Activated naive CD8-positive, alpha-beta T cell treated with anti-CD3 and anti-CD28 coated beads for 36 hours (primary cell): ENCODE measurements around the gene BOLA3. TPM values are rescaled to one million over a fixed set of nuclear protein-coding genes. Genes with fewer than 3 reads are reported as not detected.
"Not testable (repeated sequence)": the region's sequence is repeated elsewhere in the genome, so short reads cannot be mapped to it uniquely, and the experiment has no call there.

Experiments
- DNase-seq: peaks from one replicate; pipeline ENCODE4 v3.0.0; 2021
- H3K27ac Mint-ChIP-seq: one replicate; pipeline ENCODE4 v1.8.0; 2022; ENCODE audit warnings: mild to moderate bottlenecking, moderate library complexity, mixed read lengths
- H3K27me3 Mint-ChIP-seq: one replicate; pipeline ENCODE4 v1.8.0; 2022; ENCODE audit warnings: mild to moderate bottlenecking, mixed read lengths
- H3K36me3 Mint-ChIP-seq: one replicate; pipeline ENCODE4 v1.8.0; 2021; ENCODE audit warnings: mild to moderate bottlenecking, mixed read lengths
- H3K4me1 Mint-ChIP-seq: one replicate; pipeline ENCODE4 v1.8.0; 2021; ENCODE audit warnings: mixed read lengths
- H3K4me3 Mint-ChIP-seq: one replicate; pipeline ENCODE4 v1.8.0; 2022; ENCODE audit warnings: mild to moderate bottlenecking, moderate library complexity, mixed read lengths
- H3K9me3 Mint-ChIP-seq: one replicate; pipeline ENCODE4 v1.8.0; 2022; ENCODE audit warnings: mixed read lengths
- total RNA-seq, 2 experiments: library from RNA; stranded (reverse); gene quantifications; one replicate each; pipeline ENCODE4 v1.2.3, GENCODE V29; 2021

BOLA3 gene
- total RNA-seq, 2 experiments from 2014 or later = 148 to 154 TPM

GRCh38 chr2:74130211-74130995 lies 17.3 kb downstream of the BOLA3 start:
- H3K4me3 Mint-ChIP-seq = no peak overlapping the region
- no peaks in the 10 kb centered on the region for H3K9me3 Mint-ChIP-seq
- peaks cover 29% of the 10 kb centered on the region for H3K27me3 Mint-ChIP-seq

DNA sequence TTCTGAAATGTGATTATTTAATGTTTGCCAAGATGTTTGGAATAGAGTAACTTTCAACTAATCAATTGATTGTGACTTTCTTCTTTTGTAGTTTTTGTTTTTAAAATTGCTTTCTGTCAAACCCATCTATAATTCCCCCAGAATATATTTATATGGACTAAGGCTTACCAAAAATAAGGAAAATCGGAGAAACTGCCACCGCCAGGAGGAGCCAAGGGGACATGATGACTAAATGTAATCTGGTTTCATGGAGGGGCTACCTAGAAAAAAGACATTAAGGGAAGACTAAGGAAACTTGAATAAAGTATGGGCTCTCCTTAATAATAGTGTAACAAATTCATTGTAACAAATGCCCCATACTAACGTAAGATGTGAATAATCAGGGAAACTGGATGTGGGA lies 19.5 kb downstream of the BOLA3 start:
- Mint-ChIP-seq H3K9me3 (no peaks in the 10 kb centered on the region), H3K4me1 (no peaks in the 10 kb centered on the region), H3K4me3 (no peak overlapping the region), H3K27ac (no peak overlapping the region), H3K27me3 (peaks cover 29% of the 10 kb centered on the region), H3K36me3 (peaks cover 4% of the 10 kb centered on the region)
- no peak for DNase-seq

More at GRCh38 chr2:74130211-74130995, 17.3 kb downstream of the BOLA3 start:
- DNase-seq = no peak
- Mint-ChIP-seq H3K4me1 (no peaks in the 10 kb centered on the region), H3K36me3 (peaks cover 14% of the 10 kb centered on the region), H3K27ac (no peak overlapping the region)

DNA sequence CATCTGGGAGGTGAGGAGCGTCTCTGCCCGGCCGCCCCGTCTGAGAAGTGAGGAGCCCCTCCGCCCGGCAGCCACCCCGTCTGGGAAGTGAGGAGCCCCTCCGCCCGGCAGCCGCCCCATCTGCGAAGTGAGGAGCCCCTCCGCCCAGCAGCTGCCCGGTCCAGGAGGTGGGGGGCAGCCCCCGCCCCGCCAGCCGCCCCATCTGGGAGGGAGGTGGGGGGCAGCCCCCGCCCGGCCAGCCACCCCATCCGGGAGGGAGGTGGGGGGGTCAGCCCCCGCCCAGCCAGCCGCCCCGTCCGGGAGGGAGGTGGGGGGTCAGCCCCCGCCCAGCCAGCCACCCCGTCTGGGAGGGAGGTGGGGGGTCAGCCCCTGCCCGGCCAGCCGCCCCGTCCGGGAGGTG lies 23.8 kb downstream of the BOLA3 start:
- H3K4me3 Mint-ChIP-seq, DNase-seq, H3K27me3 Mint-ChIP-seq, H3K27ac Mint-ChIP-seq: not testable (repeated sequence)
- peaks cover 11% of the 10 kb centered on the region for H3K4me1 Mint-ChIP-seq
- peaks cover 22% of the 10 kb centered on the region for H3K36me3 Mint-ChIP-seq
- H3K9me3 Mint-ChIP-seq = peaks cover 15% of the 10 kb centered on the region

- not testable (repeated sequence) for H3K27me3 Mint-ChIP-seq, H3K4me3 Mint-ChIP-seq, H3K27ac Mint-ChIP-seq, DNase-seq
- peaks cover 15% of the 10 kb centered on the region for H3K9me3 Mint-ChIP-seq
- peaks cover 11% of the 10 kb centered on the region for H3K4me1 Mint-ChIP-seq
- H3K36me3 Mint-ChIP-seq = peaks cover 22% of the 10 kb centered on the region
Observed at GRCh38 chr2:74121846-74122245, 25.9 kb downstream of the BOLA3 start.

GRCh38 chr2:74119912-74120825 lies 27.5 kb downstream of the BOLA3 start:
- peak; percentile 92 for DNase-seq
- H3K4me3 Mint-ChIP-seq = peak overlapping the region; percentile 86
- H3K9me3 Mint-ChIP-seq = peaks cover 15% of the 10 kb centered on the region
- peaks cover 9% of the 10 kb centered on the region for H3K27me3 Mint-ChIP-seq
- peak overlapping the region; percentile 85 for H3K27ac Mint-ChIP-seq
- H3K36me3 Mint-ChIP-seq = peaks cover 22% of the 10 kb centered on the region
- peaks cover 11% of the 10 kb centered on the region for H3K4me1 Mint-ChIP-seq

DNA sequence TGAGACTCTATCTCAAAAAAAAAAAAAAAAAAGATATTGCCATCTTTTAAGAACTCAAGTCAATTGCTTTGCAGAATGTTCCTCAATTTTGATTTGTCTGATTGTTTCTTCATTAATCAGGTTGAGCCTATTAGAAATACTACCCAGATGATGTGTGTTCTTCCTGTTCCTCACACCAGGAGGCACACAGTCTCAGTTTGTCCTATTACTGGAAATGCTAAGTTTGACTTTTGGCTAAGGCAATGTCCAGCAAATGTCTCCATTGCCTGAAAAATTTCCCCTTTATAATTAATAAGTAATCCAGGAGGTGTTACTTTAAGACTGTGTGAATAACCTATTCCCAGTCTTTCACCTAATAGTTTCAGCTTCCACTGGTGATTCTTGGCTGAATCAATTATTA lies 28.4 kb downstream of the BOLA3 start:
- H3K4me3 Mint-ChIP-seq = no peak overlapping the region
- no peak for DNase-seq
- H3K27me3 Mint-ChIP-seq = peaks cover 15% of the 10 kb centered on the region
- peaks cover 22% of the 10 kb centered on the region for H3K36me3 Mint-ChIP-seq
- H3K9me3 Mint-ChIP-seq = peaks cover 15% of the 10 kb centered on the region
- H3K4me1 Mint-ChIP-seq = peaks cover 11% of the 10 kb centered on the region
- no peak overlapping the region for H3K27ac Mint-ChIP-seq

- Mint-ChIP-seq H3K4me1 (peaks cover 1% of the 10 kb centered on the region), H3K27ac (no peak overlapping the region), H3K4me3 (no peak overlapping the region), H3K27me3 (peaks cover 11% of the 10 kb centered on the region), H3K9me3 (no peaks in the 10 kb centered on the region), H3K36me3 (no peaks in the 10 kb centered on the region)
- no peak for DNase-seq
Observed at GRCh38 chr2:74111380-74111779, 36.3 kb downstream of the BOLA3 start.

DNA sequence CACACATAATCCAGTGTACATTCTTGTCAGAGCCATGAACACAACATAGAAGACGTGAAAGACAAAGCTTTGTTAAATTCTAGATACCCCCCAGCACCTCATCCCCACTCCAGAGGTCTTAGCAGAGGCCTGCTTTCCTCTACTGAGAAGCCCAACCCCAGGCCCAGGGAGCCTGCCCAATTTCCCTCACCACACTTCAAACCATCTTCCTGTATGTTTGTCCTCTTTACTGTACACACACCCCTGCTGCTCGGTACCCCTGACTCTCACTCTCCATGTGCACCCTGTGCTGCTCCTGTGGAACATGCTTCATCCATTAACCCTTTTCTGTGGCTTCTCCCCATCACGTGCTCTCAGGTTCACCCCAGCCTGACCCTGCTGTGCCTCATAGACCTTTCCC lies 37.2 kb downstream of the BOLA3 start:
- H3K4me1 Mint-ChIP-seq = peaks cover 1% of the 10 kb centered on the region
- H3K4me3 Mint-ChIP-seq = no peak overlapping the region
- H3K9me3 Mint-ChIP-seq = no peaks in the 10 kb centered on the region
- no peak overlapping the region for H3K27ac Mint-ChIP-seq
- peaks cover 10% of the 10 kb centered on the region for H3K27me3 Mint-ChIP-seq
- no peaks in the 10 kb centered on the region for H3K36me3 Mint-ChIP-seq
- no peak for DNase-seq

- Mint-ChIP-seq H3K27ac (no peak overlapping the region), H3K36me3 (no peaks in the 10 kb centered on the region), H3K4me3 (no peak overlapping the region), H3K4me1 (peaks cover 1% of the 10 kb centered on the region), H3K9me3 (no peaks in the 10 kb centered on the region), H3K27me3 (no peaks in the 10 kb centered on the region)
- DNase-seq = no peak
Observed at GRCh38 chr2:74109551-74109950, 38.2 kb downstream of the BOLA3 start.

DNA sequence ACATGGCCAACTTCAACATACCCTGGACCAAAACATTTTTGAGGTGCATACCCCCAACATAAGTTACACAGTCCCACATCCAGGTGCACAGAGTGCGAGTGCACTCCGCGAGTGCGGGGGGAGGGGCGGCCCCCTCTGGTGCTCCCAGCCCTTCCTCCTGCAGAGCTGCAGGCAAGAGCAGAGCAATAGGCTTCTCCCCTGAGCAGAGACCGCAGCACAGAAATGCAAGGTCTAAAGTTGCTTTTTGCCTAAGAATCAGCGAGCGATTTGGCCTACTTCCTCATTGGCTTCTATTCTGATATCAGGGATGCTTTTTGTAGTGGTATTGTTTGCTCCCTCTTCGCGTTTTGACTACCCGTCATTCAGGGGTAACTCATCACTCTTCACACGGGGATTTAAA lies 40.6 kb downstream of the BOLA3 start:
- Mint-ChIP-seq H3K36me3 (no peaks in the 10 kb centered on the region), H3K9me3 (no peaks in the 10 kb centered on the region), H3K4me1 (peaks cover 1% of the 10 kb centered on the region)

DNA sequence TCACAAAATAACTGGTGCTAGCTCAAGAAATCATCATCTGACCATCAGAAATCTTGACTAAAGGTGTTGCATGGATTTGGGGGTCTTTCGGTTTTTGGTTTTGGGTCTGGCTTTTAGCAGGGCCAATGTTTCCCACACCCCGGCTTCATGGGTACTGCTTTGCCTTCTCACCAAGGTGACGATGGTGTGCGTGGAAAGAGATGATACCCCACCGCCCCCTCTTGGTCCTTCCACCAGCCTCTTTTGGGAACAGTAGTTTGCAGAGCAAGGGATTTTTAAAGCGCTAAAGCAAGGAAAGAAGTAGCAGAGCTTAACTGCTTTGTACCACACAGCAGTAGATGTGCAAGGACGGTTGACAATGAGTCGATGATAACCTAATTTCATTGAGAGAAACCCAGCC lies 42.3 kb downstream of the BOLA3 start:
- Mint-ChIP-seq H3K9me3 (no peaks in the 10 kb centered on the region), H3K27ac (no peak overlapping the region), H3K27me3 (no peaks in the 10 kb centered on the region), H3K4me3 (no peak overlapping the region), H3K36me3 (peaks cover 7% of the 10 kb centered on the region), H3K4me1 (peaks cover 1% of the 10 kb centered on the region)
- no peak for DNase-seq

More for the DNA sequence above, 40.6 kb downstream of the BOLA3 start:
- no peak for DNase-seq
- Mint-ChIP-seq H3K27me3 (no peaks in the 10 kb centered on the region), H3K27ac (no peak overlapping the region), H3K4me3 (no peak overlapping the region)

- Mint-ChIP-seq H3K36me3 (peaks cover 9% of the 10 kb centered on the region), H3K27me3 (no peaks in the 10 kb centered on the region), H3K9me3 (no peaks in the 10 kb centered on the region), H3K4me3 (no peak overlapping the region), H3K27ac (no peak overlapping the region), H3K4me1 (peaks cover 1% of the 10 kb centered on the region)
- DNase-seq = no peak
Observed at GRCh38 chr2:74104839-74105238, 42.9 kb downstream of the BOLA3 start.

- Mint-ChIP-seq H3K4me3 (no peak overlapping the region), H3K36me3 (peaks cover 9% of the 10 kb centered on the region), H3K27ac (no peak overlapping the region), H3K27me3 (no peaks in the 10 kb centered on the region), H3K9me3 (no peaks in the 10 kb centered on the region), H3K4me1 (no peaks in the 10 kb centered on the region)
- DNase-seq = no peak
Observed at GRCh38 chr2:74103763-74104162, 43.9 kb downstream of the BOLA3 start.

GRCh38 chr2:74102516-74102915 lies 45.2 kb downstream of the BOLA3 start:
- H3K36me3 Mint-ChIP-seq = peaks cover 9% of the 10 kb centered on the region

DNA sequence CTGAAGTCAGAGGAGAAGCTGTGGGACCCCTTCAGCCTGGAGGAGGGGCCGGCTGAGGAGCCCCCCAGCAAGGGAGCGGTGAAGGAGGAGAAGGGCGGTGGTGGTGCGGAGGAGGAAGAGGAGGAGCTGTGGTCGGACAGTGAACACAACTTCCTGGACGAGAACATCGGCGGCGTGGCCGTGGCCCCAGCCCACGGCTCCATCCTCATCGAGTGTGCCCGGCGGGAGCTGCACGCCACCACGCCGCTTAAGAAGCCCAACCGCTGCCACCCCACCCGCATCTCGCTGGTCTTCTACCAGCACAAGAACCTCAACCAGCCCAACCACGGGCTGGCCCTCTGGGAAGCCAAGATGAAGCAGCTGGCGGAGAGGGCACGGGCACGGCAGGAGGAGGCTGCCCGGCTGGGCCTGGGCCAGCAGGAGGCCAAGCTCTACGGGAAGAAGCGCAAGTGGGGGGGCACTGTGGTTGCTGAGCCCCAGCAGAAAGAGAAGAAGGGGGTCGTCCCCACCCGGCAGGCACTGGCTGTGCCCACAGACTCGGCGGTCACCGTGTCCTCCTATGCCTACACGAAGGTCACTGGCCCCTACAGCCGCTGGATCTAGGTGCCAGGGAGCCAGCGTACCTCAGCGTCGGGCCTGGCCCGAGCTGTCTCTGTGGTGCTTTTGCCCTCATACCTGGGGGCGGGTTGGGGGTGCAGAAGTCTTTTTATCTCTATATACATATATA lies 46.0 kb downstream of the BOLA3 start:
- H3K27me3 Mint-ChIP-seq = no peaks in the 10 kb centered on the region
- no peak overlapping the region for H3K4me3 Mint-ChIP-seq
- no peak for DNase-seq
- no peaks in the 10 kb centered on the region for H3K4me1 Mint-ChIP-seq
- no peaks in the 10 kb centered on the region for H3K9me3 Mint-ChIP-seq
- H3K27ac Mint-ChIP-seq = no peak overlapping the region
- H3K36me3 Mint-ChIP-seq = peaks cover 9% of the 10 kb centered on the region

More at GRCh38 chr2:74102516-74102915, 45.2 kb downstream of the BOLA3 start:
- Mint-ChIP-seq H3K9me3 (no peaks in the 10 kb centered on the region), H3K4me1 (no peaks in the 10 kb centered on the region), H3K4me3 (no peak overlapping the region), H3K27me3 (no peaks in the 10 kb centered on the region), H3K27ac (no peak overlapping the region)
- DNase-seq = no peak
